ENCODE data around the gene SETD2.

Gene SETD2

DNA sequence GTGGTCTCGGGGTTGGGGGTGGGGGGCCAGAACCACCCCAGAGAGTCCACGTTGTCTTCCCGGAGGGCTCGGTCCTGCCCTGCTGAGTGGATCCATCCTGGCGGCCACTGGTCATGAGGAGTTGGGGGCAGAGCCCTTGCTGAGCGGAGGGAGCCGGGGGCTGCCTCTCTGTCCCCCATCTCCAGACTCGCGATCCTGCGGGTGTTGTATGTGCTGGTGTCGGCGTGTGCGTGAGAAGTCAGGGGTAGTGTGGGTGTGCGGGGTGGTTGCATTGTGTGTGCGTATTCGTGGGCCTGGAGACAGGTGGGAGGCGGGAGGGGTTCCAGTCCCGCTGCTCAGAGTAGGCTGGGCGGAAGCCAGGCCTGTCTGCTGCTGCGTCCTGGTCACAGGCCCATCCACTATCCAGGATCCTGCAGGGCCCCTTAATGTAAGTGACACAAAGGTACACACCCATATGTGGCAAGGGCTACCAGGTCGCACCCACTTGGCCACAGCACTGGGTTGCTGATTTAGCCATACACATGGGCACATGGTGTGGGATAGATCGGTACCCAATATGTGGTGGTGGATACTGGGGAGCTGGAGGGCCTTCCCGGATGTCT lies 153.7 kb downstream of the SETD2 start:
- Histone ChIP-seq H3K9me3 (ENCODE audit: insufficient read depth, low read length, severe bottlenecking) (no peaks in the 10 kb centered on the region), H2AFZ (ENCODE audit: low read depth, low read length) (no peak overlapping the region), H3K4me2 (ENCODE audit: insufficient read depth, low read length) (no peak overlapping the region), H3K27me3 (ENCODE audit: insufficient read depth, low read length, poor library complexity) (no peaks in the 10 kb centered on the region), H3K79me2 (ENCODE audit: insufficient read depth, low read length) (peaks cover 8% of the 10 kb centered on the region), H3K4me3 (ENCODE audit: low read depth in 1 of 2, low read length in 2 of 2) (no peak overlapping the region), H3K4me1 (ENCODE audit: insufficient read depth, low read length) (peaks cover 23% of the 10 kb centered on the region), H3K36me3 (ENCODE audit: insufficient read depth, low read length) (peaks cover 76% of the 10 kb centered on the region), H3K9ac (ENCODE audit: low read depth, low read length) (no peak overlapping the region), H3K27ac (ENCODE audit: low read length) (peak overlapping the region; percentile 53; the same call in 1 of the 2 replicates), H4K20me1 (ENCODE audit: insufficient read depth, low read length) (no peaks in the 10 kb centered on the region)
- DNase-seq: no peak
- ATAC-seq (ENCODE audit: insufficient read depth, low read depth): no peak
- TF ChIP-seq, protein P1, sequence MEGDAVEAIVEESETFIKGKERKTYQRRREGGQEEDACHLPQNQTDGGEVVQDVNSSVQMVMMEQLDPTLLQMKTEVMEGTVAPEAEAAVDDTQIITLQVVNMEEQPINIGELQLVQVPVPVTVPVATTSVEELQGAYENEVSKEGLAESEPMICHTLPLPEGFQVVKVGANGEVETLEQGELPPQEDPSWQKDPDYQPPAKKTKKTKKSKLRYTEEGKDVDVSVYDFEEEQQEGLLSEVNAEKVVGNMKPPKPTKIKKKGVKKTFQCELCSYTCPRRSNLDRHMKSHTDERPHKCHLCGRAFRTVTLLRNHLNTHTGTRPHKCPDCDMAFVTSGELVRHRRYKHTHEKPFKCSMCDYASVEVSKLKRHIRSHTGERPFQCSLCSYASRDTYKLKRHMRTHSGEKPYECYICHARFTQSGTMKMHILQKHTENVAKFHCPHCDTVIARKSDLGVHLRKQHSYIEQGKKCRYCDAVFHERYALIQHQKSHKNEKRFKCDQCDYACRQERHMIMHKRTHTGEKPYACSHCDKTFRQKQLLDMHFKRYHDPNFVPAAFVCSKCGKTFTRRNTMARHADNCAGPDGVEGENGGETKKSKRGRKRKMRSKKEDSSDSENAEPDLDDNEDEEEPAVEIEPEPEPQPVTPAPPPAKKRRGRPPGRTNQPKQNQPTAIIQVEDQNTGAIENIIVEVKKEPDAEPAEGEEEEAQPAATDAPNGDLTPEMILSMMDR (IDR thresholded peaks at IDR 0.05; ENCODE audit: borderline replicate concordance, extremely low read depth, low read length, poor library complexity, severe bottlenecking): no peak
- TF ChIP-seq EZH2 (IDR thresholded peaks at IDR 0.05; ENCODE audit: borderline replicate concordance, low read depth, low read length, severe bottlenecking): no peak

DNA sequence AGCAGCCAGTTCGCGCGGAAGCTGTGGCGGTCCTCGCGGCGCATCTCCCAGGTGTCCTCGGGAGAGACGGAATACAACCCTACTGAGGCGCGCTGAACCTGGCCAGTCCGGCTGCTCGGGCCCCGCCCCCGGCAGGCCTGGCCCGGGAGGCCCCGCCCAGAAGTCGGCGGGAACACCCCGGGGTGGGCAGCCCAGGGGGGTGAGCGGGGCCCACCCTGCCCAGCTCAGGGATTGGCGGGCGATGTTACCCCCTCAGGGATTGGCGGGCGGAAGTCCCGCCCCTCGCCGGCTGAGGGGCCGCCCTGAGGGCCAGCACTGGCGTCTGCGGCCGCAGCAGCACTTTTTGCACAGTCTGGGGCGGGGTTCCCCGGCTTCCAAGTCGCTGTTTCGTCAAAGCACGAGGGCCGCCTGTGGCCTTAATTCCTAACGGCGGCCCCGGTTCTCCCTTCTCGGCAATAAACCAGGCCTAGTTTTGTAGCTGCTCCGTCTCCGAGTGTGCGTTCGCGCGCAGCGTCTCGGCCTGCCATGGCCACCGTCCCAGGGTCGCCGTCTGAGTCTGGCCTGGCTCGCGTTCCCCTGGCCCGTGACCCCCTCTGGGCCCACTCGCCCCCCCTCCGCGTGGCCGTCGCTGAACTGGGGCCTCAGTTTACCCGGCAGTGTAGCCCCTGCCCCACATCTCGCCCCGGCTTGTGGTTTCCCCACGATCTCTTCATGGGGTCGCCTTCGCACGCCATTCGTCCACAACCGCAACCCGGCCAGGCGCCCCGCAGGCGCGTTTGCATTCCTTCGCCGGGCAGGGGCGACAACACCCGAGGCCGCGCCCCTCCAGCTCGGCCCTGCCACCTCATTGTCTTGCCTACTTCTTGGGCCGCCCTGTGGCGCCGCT lies 154.4 kb downstream of the SETD2 start:
- H3K27ac ChIP-seq (ENCODE audit: low read length): no peak overlapping the region
- no peak overlapping the region for H3K4me3 ChIP-seq (ENCODE audit: low read depth in 1 of 2, low read length in 2 of 2)
- H3K4me1 ChIP-seq (ENCODE audit: insufficient read depth, low read length): peaks cover 15% of the 10 kb centered on the region
- H3K36me3 ChIP-seq (ENCODE audit: insufficient read depth, low read length): peaks cover 80% of the 10 kb centered on the region
- ATAC-seq (ENCODE audit: insufficient read depth, low read depth) (no peak), DNase-seq (no peak)
- H3K79me2 ChIP-seq (ENCODE audit: insufficient read depth, low read length): peaks cover 6% of the 10 kb centered on the region; the same call in 1 of the 2 replicates
- no peaks in the 10 kb centered on the region for H4K20me1 ChIP-seq (ENCODE audit: insufficient read depth, low read length)
- H3K27me3 ChIP-seq (ENCODE audit: insufficient read depth, low read length, poor library complexity): no peaks in the 10 kb centered on the region
- no peak for TF ChIP-seq EZH2 (IDR thresholded peaks at IDR 0.05; ENCODE audit: borderline replicate concordance, low read depth, low read length, severe bottlenecking)
- TF ChIP-seq, protein P1 (IDR thresholded peaks at IDR 0.05; ENCODE audit: borderline replicate concordance, extremely low read depth, low read length, poor library complexity, severe bottlenecking): no peak
- no peak overlapping the region for H2AFZ ChIP-seq (ENCODE audit: low read depth, low read length)
- H3K9me3 ChIP-seq (ENCODE audit: insufficient read depth, low read length, severe bottlenecking): no peaks in the 10 kb centered on the region
- H3K9ac ChIP-seq (ENCODE audit: low read depth, low read length): no peak overlapping the region
- no peak overlapping the region for H3K4me2 ChIP-seq (ENCODE audit: insufficient read depth, low read length)

DNA sequence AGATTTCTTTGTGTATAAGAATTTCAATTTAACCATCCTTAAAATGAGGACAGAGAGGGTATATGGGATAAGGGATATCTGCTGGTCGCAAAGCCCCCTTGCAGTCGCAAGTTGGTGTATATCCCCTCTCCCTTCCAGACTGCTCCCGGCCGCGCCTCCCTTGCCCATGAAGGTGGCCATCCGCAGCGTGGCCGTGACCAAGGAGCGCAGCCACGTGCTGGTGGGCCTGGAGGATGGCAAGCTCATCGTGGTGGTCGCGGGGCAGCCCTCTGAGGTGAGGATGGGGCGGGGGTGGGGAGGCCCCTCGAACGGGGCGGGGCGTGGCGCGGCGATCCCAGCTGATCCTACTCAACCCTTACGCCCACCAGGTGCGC lies 155.1 kb downstream of the SETD2 start:
- H3K4me2 ChIP-seq (ENCODE audit: insufficient read depth, low read length): no peak overlapping the region
- H3K9ac ChIP-seq (ENCODE audit: low read depth, low read length): no peak overlapping the region
- H3K79me2 ChIP-seq (ENCODE audit: insufficient read depth, low read length): no peaks in the 10 kb centered on the region
- H3K27me3 ChIP-seq (ENCODE audit: insufficient read depth, low read length, poor library complexity): no peaks in the 10 kb centered on the region
- no peaks in the 10 kb centered on the region for H3K9me3 ChIP-seq (ENCODE audit: insufficient read depth, low read length, severe bottlenecking)
- peak overlapping the region; percentile 57; the same call in 1 of the 2 replicates for H3K27ac ChIP-seq (ENCODE audit: low read length)
- no peaks in the 10 kb centered on the region for H4K20me1 ChIP-seq (ENCODE audit: insufficient read depth, low read length)
- TF ChIP-seq, protein P1 (IDR thresholded peaks at IDR 0.05; ENCODE audit: borderline replicate concordance, extremely low read depth, low read length, poor library complexity, severe bottlenecking): no peak
- no peak for ATAC-seq (ENCODE audit: insufficient read depth, low read depth)
- H2AFZ ChIP-seq (ENCODE audit: low read depth, low read length): no peak overlapping the region
- no peak for DNase-seq
- no peak overlapping the region for H3K4me3 ChIP-seq (ENCODE audit: low read depth in 1 of 2, low read length in 2 of 2)
- H3K36me3 ChIP-seq (ENCODE audit: insufficient read depth, low read length): peaks cover 80% of the 10 kb centered on the region
- peaks cover 9% of the 10 kb centered on the region for H3K4me1 ChIP-seq (ENCODE audit: insufficient read depth, low read length)

Data from DND-41 (cell line).